Testis (tissue), 2 donors: ENCODE data around the gene SNX1.

Experiments
- CTCF ChIP-seq, 3 experiments: fragments of 450-650 bp in 2 of 3; fragments of 200-600 bp in 1 of 3; sonication (generic) in 1 of 3; IDR thresholded peaks; one replicate each; pipeline ENCODE4 v1.5.1; 2016 to 2019; ENCODE audit warnings: antibody characterized with exemption in 3 of 3, mild to moderate bottlenecking in 2 of 3, moderate library complexity in 1 of 3
- POLR2A ChIP-seq: fragments of 450-650 bp; IDR thresholded peaks from one replicate; pipeline ENCODE4 v1.6.1; 2017; ENCODE audit warnings: antibody characterized with exemption, mild to moderate bottlenecking, moderate library complexity

GRCh38 chr15:64052925-64053491, 42.8 kb upstream of the SNX1 start:
- no peak for TF ChIP-seq CTCF (IDR thresholded peaks at IDR 0.05)
- no peak for TF ChIP-seq POLR2A
